Ascending aorta (tissue), 2 donors: Measurements from ENCODE around the gene SH3BGRL3. TPM values are rescaled to one million over a fixed set of nuclear protein-coding genes. Genes with fewer than 3 reads are reported as not detected.
"Not testable (repeated sequence)": the region's sequence is repeated elsewhere in the genome, so short reads cannot be mapped to it uniquely, and the experiment has no call there.

Source experiments
- DNase-seq, 2 donors: peaks; one replicate each; pipeline ENCODE4 v3.0.0-alpha.2; 2019; ENCODE audit warnings: low spot score in 2 of 2
- H3K27ac ChIP-seq, 2 donors: fragments of 200-600 bp; sonication (generic); one replicate each; pipeline ENCODE4 v1.5.1; 2016 to 2017; ENCODE audit warnings: mild to moderate bottlenecking in 1 of 2
- H3K27me3 ChIP-seq: fragments of 200-600 bp; sonication (generic); one replicate; pipeline ENCODE4 v1.5.1; 2017
- H3K36me3 ChIP-seq, 2 donors: fragments of 200-600 bp; sonication (generic); one replicate each; pipeline ENCODE4 v1.5.1; 2016
- H3K4me1 ChIP-seq, 2 donors: fragments of 200-600 bp; sonication (generic); one replicate each; pipeline ENCODE4 v1.5.1; 2016 to 2017; ENCODE audit warnings: mild to moderate bottlenecking in 1 of 2
- H3K4me3 ChIP-seq, 2 donors: fragments of 200-600 bp; sonication (generic); one replicate each; pipeline ENCODE4 v1.5.1; 2016 to 2017; ENCODE audit warnings: mild to moderate bottlenecking in 1 of 2
- H3K9me3 ChIP-seq, 2 donors: fragments of 200-600 bp; sonication (generic); one replicate each; pipeline ENCODE4 v1.5.1; 2016
- CTCF ChIP-seq, 3 experiments: fragments of 200-600 bp in 2 of 3; fragments of 450-650 bp in 1 of 3; sonication (generic) in 2 of 3; IDR thresholded peaks; one replicate each; pipeline ENCODE4 v1.5.1; 2016 to 2019; ENCODE audit warnings: antibody characterized with exemption in 3 of 3, mild to moderate bottlenecking in 1 of 3, moderate library complexity in 1 of 3
- intact Hi-C: fragments of 100-400 bp; cut with DNase I; formaldehyde crosslinking; loops from one replicate; pipeline ENCODE4 v1.15.1; 2023
- total RNA-seq: library from RNA; depleted of rRNA; stranded (reverse); fragments of >200 nt; gene quantifications from one replicate; pipeline ENCODE4 v1.1.0, GENCODE V29; 2016

Gene SH3BGRL3
- total RNA-seq, 1 donor from 2014 or later = 228 TPM

- peak overlapping the region; percentile 12 to 53 for H3K27ac ChIP-seq
Measured at GRCh38 chr1:26290882-26291261, 11.0 kb downstream of the SH3BGRL3 start.

GRCh38 chr1:26291433-26291832, 11.5 kb downstream of the SH3BGRL3 start:
- intact Hi-C loops = no loop called here
- H3K27ac ChIP-seq = peak overlapping the region; percentile 12 to 53
- H3K4me1 ChIP-seq = no peaks in the 10 kb centered on the region
- H3K9me3 ChIP-seq = no peaks in the 10 kb centered on the region
- DNase-seq = no peak
- H3K4me3 ChIP-seq = no peak overlapping the region
- H3K27me3 ChIP-seq = no peaks in the 10 kb centered on the region
- no peak for TF ChIP-seq CTCF (IDR thresholded peaks at IDR 0.05)
- no peaks in the 10 kb centered on the region for H3K36me3 ChIP-seq

More at GRCh38 chr1:26290882-26291261, 11.0 kb downstream of the SH3BGRL3 start:
- DNase-seq = no peak
- no peaks in the 10 kb centered on the region for H3K27me3 ChIP-seq
- H3K36me3 ChIP-seq = no peaks in the 10 kb centered on the region
- H3K9me3 ChIP-seq = no peaks in the 10 kb centered on the region
- no peak for TF ChIP-seq CTCF (IDR thresholded peaks at IDR 0.05)
- intact Hi-C loops = no loop called here
- H3K4me1 ChIP-seq = no peaks in the 10 kb centered on the region
- H3K4me3 ChIP-seq = no peak overlapping the region

GRCh38 chr1:26291939-26292338, 12.1 kb downstream of the SH3BGRL3 start:
- no peak overlapping the region for H3K27ac ChIP-seq
- no peaks in the 10 kb centered on the region for H3K4me1 ChIP-seq
- no peak for DNase-seq
- intact Hi-C loops = no loop called here
- no peaks in the 10 kb centered on the region for H3K27me3 ChIP-seq
- no peaks in the 10 kb centered on the region for H3K9me3 ChIP-seq
- H3K4me3 ChIP-seq = no peak overlapping the region
- no peak for TF ChIP-seq CTCF (IDR thresholded peaks at IDR 0.05)
- H3K36me3 ChIP-seq = no peaks in the 10 kb centered on the region

GRCh38 chr1:26292735-26293134, 12.8 kb downstream of the SH3BGRL3 start:
- H3K27ac ChIP-seq, H3K27me3 ChIP-seq, H3K4me1 ChIP-seq, intact Hi-C loops, DNase-seq, H3K36me3 ChIP-seq, H3K4me3 ChIP-seq, H3K9me3 ChIP-seq: not testable (repeated sequence)

- no peaks in the 10 kb centered on the region for H3K9me3 ChIP-seq
- H3K4me3 ChIP-seq = no peak overlapping the region
- no peak for DNase-seq
- H3K27ac ChIP-seq = no peak overlapping the region
- no peaks in the 10 kb centered on the region for H3K36me3 ChIP-seq
- intact Hi-C loops = no loop called here
- H3K4me1 ChIP-seq = no peaks in the 10 kb centered on the region
- no peak for TF ChIP-seq CTCF (IDR thresholded peaks at IDR 0.05)
- H3K27me3 ChIP-seq = no peaks in the 10 kb centered on the region
Measured at GRCh38 chr1:26293911-26294463, 14.1 kb downstream of the SH3BGRL3 start.

- no peak overlapping the region for H3K4me3 ChIP-seq
- H3K27ac ChIP-seq = no peak overlapping the region
- no peak for TF ChIP-seq CTCF (IDR thresholded peaks at IDR 0.05)
- no peaks in the 10 kb centered on the region for H3K36me3 ChIP-seq
- H3K9me3 ChIP-seq = no peaks in the 10 kb centered on the region
- no peaks in the 10 kb centered on the region for H3K4me1 ChIP-seq
- H3K27me3 ChIP-seq = no peaks in the 10 kb centered on the region
- intact Hi-C loops = no loop called here
- no peak for DNase-seq
Measured at GRCh38 chr1:26295194-26296138, 15.6 kb downstream of the SH3BGRL3 start.
